Measurements from ENCODE around the gene ACAP2. TPM values are rescaled to one million over a fixed set of nuclear protein-coding genes. Genes with fewer than 3 reads are reported as not detected.

The ACAP2 gene
- total RNA-seq, 6 experiments from 2014 or later: 37.7 to 47.1 (median 45.2) TPM

- DNase-seq: no peak
- no peak overlapping the region for H3K4me3 Mint-ChIP-seq
- no peak overlapping the region for H3K27ac Mint-ChIP-seq
- peaks cover 2% of the 10 kb centered on the region; the same call in 1 of the 2 replicates for H3K27me3 Mint-ChIP-seq (ENCODE audit: insufficient read depth)
- peaks cover 18% of the 10 kb centered on the region for H3K4me1 Mint-ChIP-seq (ENCODE audit: low read depth)
- TF ChIP-seq CTCF (IDR thresholded peaks at IDR 0.05): no peak
- no peaks in the 10 kb centered on the region for H3K9me3 Mint-ChIP-seq
- peaks cover 12% of the 10 kb centered on the region; the same call in 1 of the 2 replicates for H3K36me3 Mint-ChIP-seq (ENCODE audit: low read depth)
Measured at GRCh38 chr3:195386739-195387138, 56.1 kb downstream of the ACAP2 start.

- H3K9me3 Mint-ChIP-seq: no peaks in the 10 kb centered on the region
- H3K27ac Mint-ChIP-seq: peak overlapping the region; percentile 32; the same call in 1 of the 2 replicates
- DNase-seq: no peak
- H3K4me1 Mint-ChIP-seq (ENCODE audit: low read depth): peaks cover 25% of the 10 kb centered on the region
- H3K27me3 Mint-ChIP-seq (ENCODE audit: insufficient read depth): peaks cover 2% of the 10 kb centered on the region; the same call in 1 of the 2 replicates
- peaks cover 12% of the 10 kb centered on the region; the same call in 1 of the 2 replicates for H3K36me3 Mint-ChIP-seq (ENCODE audit: low read depth)
- H3K4me3 Mint-ChIP-seq: peak overlapping the region; percentile 20
- TF ChIP-seq CTCF (IDR thresholded peaks at IDR 0.05): no peak
Measured at GRCh38 chr3:195385526-195385925, 57.3 kb downstream of the ACAP2 start.

- TF ChIP-seq CTCF (IDR thresholded peaks at IDR 0.05): no peak
- Mint-ChIP-seq H3K9me3 (no peaks in the 10 kb centered on the region), H3K4me3 (no peak overlapping the region), H3K4me1 (ENCODE audit: low read depth) (peaks cover 25% of the 10 kb centered on the region), H3K27me3 (ENCODE audit: insufficient read depth) (peaks cover 2% of the 10 kb centered on the region; the same call in 1 of the 2 replicates), H3K27ac (no peak overlapping the region; the same call in 1 of the 2 replicates), H3K36me3 (ENCODE audit: low read depth) (peaks cover 12% of the 10 kb centered on the region; the same call in 1 of the 2 replicates)
- no peak for DNase-seq
Measured at GRCh38 chr3:195384952-195385351, 57.9 kb downstream of the ACAP2 start.

GRCh38 chr3:195372220-195372619 is 70.6 kb downstream of the ACAP2 start:
- Mint-ChIP-seq H3K4me3 (no peak overlapping the region), H3K27me3 (ENCODE audit: insufficient read depth) (no peaks in the 10 kb centered on the region)

GRCh38 chr3:195366200-195366925 is 76.5 kb downstream of the ACAP2 start:
- Mint-ChIP-seq H3K9me3 (no peaks in the 10 kb centered on the region), H3K27me3 (ENCODE audit: insufficient read depth) (no peaks in the 10 kb centered on the region; the same call in none of the 2 replicates), H3K36me3 (ENCODE audit: low read depth) (peaks cover 36% of the 10 kb centered on the region), H3K27ac (no peak overlapping the region), H3K4me1 (ENCODE audit: low read depth) (peaks cover 11% of the 10 kb centered on the region; the same call in 1 of the 2 replicates), H3K4me3 (no peak overlapping the region)
- DNase-seq: no peak
- TF ChIP-seq CTCF (IDR thresholded peaks at IDR 0.05): no peak

More at GRCh38 chr3:195372220-195372619, 70.6 kb downstream of the ACAP2 start:
- no peak for DNase-seq
- no peak for TF ChIP-seq CTCF (IDR thresholded peaks at IDR 0.05)
- H3K27ac Mint-ChIP-seq: no peak overlapping the region
- peaks cover 18% of the 10 kb centered on the region for H3K36me3 Mint-ChIP-seq (ENCODE audit: low read depth)
- H3K4me1 Mint-ChIP-seq (ENCODE audit: low read depth): peaks cover 16% of the 10 kb centered on the region
- no peaks in the 10 kb centered on the region for H3K9me3 Mint-ChIP-seq

Data from HFFc6 (cell line).